Activated naive CD4-positive, alpha-beta T cell treated with Interleukin-2 at 50 U/mL for 16 hours (primary cell): ENCODE results near the gene ZFYVE9.
"Not testable (repeated sequence)": the region's sequence is repeated elsewhere in the genome, so short reads cannot be mapped to it uniquely, and the experiment has no call there.

ENCODE experiments used
- DNase-seq: peaks from one replicate; pipeline ENCODE4 v3.0.0-alpha.2; 2020

Gene ZFYVE9

GRCh38 chr1:52152572-52152971 lies 10.7 kb downstream of the ZFYVE9 start:
- no peak for DNase-seq

GRCh38 chr1:52153010-52153409 lies 11.1 kb downstream of the ZFYVE9 start:
- DNase-seq, result no peak

GRCh38 chr1:52153898-52154297 lies 12.0 kb downstream of the ZFYVE9 start:
- DNase-seq, result no peak

GRCh38 chr1:52156460-52156859 lies 14.6 kb downstream of the ZFYVE9 start:
- no peak for DNase-seq

DNA sequence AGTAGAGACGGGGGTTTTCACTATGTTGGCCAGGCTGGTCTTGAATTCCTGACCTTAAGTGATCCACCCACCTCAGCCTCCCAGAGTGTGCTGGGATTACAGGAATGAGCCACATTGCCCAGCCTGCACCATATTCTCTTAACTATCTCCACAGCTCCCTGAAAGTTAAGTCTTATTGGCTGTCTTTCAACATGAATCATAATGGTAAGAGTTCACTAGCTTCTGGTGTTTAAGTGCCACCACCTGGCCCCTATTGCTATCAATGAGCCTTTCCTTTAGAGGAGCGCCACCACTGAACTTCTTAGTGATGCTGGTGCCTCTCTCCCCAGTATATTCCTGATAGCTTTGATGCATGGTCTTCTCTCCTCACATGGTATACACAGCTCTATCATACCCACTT lies 15.7 kb downstream of the ZFYVE9 start:
- no peak for DNase-seq

GRCh38 chr1:52158218-52158617 lies 16.3 kb downstream of the ZFYVE9 start:
- no peak for DNase-seq

DNA sequence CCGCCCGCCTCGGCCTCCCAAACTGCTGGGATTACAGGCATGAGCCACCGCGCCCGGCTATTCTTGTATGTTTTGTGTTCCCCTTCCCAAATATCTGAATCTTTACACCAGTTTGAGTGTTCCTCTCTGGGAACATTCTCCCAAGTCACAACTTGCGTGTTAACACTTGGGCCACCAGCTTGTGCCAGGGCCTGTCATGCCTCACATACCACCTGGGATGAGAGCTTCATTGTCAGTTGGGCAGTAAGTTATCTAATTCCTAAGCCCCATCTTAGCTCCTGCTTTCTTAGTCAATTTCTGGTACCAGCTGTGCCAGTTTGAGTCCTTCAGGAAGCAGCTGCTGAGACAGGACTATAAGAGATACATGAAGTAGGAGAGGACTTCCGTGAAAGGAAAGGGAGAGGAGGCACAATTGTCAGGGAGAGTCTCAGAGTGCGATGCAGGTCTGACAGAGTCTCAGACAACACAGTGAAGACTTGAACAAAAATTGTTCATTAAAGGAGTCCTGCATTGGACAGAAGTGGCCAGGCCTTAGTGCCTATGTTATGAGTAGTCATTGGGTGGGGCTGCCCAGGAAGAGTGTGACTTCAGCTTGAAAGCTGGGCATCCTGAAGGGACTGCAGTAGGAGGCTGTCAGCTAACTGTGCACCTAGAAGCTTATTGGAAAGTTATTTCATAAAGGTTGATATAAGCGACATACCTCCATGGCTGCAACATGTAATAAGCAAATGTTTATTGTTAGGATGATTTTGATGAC lies 17.3 kb downstream of the ZFYVE9 start:
- DNase-seq, result no peak

- no peak for DNase-seq
Observed at GRCh38 chr1:52162947-52163346, 21.1 kb downstream of the ZFYVE9 start.

DNA sequence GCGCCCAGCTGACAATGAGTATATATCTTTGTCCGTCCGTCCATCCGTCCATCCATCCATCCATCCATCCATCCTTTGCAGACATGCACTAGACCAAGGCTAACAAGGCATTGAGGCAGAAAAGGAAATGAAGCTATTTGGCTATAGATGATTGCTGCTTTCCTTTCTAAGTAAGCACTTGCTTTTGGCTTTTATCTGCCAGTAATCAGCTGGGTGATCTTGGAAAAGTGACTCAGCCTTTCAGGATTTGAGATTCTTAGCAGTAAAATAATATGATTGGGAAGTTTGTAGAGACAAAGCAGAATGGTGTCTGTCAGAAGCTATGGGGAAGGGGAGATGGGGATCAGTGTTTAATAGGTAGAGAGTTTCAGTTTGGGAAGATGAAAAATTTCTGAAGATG lies 22.7 kb downstream of the ZFYVE9 start:
- DNase-seq, result no peak

GRCh38 chr1:52166996-52167753 lies 25.3 kb downstream of the ZFYVE9 start:
- DNase-seq, result no peak

DNA sequence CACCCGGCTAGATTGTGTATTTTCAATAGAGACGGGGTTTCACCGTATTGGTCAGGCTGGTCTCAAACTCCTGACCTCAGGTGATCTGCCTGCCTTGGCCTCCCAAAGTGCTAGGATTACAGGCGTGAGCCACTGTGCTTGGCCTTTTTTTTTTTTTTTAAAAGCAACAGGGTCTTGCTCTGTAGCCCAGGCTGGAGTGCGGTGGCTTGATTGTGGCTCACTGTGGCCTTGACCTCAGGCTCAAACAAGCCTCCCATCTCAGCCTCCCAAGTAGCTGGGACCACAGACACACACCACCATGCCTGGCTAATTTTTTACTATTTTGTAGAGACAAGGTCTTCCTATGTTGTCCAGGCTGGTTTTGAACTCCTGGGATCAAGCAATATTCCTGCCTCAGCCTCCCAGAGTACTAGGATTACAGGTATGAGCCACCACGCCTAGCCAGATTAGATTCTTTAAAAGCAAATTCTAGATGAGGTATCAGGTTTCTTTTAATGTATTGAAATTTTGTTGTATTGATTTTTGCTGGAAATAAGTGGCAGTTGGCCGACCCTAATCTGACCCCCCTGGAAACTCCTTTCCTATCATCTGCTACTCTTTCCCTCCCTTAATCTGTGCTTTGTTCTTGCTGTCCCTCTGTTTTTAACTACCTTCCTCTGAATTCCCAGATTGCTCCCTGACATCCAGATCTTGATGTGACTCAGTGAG lies 26.6 kb downstream of the ZFYVE9 start:
- DNase-seq, result no peak

DNA sequence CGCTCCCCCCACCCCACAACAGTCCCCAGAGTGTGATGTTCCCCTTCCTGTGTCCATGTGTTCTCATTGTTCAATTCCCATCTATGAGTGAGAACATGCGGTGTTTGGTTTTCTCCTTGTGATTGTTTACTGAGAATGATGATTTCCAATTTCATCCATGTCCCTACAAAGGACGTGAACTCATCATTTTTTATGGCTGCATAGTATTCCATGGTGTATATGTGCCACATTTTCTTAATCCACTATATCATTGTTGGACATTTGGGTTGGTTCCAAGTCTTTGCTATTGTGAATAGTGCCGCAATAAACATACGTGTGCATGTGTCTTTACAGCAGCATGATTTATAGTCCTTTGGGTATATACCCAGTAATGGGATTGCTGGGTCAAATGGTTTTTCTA lies 29.3 kb downstream of the ZFYVE9 start:
- DNase-seq, result not testable (repeated sequence)

GRCh38 chr1:52179073-52179472 lies 37.2 kb downstream of the ZFYVE9 start:
- no peak for DNase-seq

DNA sequence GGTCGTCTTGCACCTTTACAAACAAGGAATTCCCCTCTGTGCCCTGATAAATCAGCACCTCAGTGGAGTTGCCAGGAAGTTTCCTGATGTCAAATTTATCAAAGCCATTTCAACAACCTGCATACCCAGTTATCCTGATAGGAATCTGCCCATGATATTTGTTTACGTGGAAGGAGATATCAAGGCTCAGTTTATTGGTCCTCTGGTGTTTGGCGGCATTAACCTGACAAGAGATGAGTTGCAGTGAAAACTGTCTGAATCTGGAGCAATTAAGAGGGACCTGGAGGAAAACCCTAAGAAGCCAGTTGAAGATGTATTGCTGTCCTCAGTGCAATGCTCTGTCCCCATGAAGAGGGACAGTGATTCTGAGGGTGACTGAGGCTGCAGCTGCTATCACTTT lies 38.3 kb downstream of the ZFYVE9 start:
- no peak for DNase-seq

DNA sequence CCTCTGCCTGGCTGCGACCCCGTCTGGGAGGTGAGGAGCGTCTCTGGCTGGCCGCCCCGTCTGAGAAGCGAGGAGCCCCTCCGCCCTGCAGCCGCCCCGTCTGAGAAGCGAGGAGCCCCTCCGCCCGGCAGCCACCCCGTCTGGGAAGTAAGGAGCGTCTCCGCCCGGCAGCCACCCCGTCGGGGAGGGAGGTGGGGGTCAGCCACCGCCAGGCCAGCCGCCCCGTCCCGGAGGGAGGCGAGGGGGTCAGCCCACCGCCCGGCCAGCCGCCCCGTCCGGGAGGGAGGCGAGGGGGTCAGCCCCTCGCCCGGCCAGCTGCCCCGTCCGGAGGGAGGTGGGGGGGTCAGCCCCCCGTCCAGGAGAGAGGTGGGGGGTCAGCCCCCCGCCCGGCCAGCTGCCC lies 39.9 kb downstream of the ZFYVE9 start:
- DNase-seq, result not testable (repeated sequence)

- not testable (repeated sequence) for DNase-seq
Observed at GRCh38 chr1:52182328-52182727, 40.4 kb downstream of the ZFYVE9 start.

GRCh38 chr1:52182874-52183400 lies 41.0 kb downstream of the ZFYVE9 start:
- no peak for DNase-seq

GRCh38 chr1:52186449-52186848 lies 44.6 kb downstream of the ZFYVE9 start:
- DNase-seq, result no peak

- no peak for DNase-seq
Observed at GRCh38 chr1:52189898-52190480, 48.1 kb downstream of the ZFYVE9 start.

GRCh38 chr1:52190500-52191252 lies 48.8 kb downstream of the ZFYVE9 start:
- no peak for DNase-seq

GRCh38 chr1:52191395-52191965 lies 49.6 kb downstream of the ZFYVE9 start:
- DNase-seq, result no peak

DNA sequence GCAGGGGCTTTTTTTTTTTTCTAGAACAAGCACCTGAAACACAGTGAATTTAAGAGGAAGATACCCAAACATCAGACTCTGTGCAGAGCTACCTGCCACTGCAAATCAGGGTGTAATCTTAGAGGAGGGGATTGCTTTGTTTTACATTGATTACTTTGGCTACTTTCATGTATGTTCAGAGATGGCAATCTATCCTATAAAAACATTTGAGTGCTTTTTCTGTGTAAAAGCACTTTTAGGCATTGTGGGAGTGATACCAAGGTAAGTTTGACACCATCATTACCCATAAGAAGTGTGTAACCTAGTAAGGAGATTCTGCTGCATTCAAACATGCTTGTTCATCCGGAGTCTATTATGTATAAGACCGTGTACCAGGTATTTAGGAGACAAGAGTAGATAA lies 50.1 kb downstream of the ZFYVE9 start:
- DNase-seq, result no peak
